WTC11 (cell line): ENCODE results near the gene GALNT9.

Source experiments
- ARID4B ChIP-seq: sonication (generic); formaldehyde crosslinking; IDR thresholded peaks from 2 replicates; pipeline ENCODE4 v1.8.0; 2023; ENCODE audit warnings: missing genetic modification reagents, mild to moderate bottlenecking, borderline replicate concordance
- ATF1 ChIP-seq: sonication (generic); formaldehyde crosslinking; IDR thresholded peaks from 2 replicates; pipeline ENCODE4 v1.8.1; 2023; ENCODE audit warnings: mild to moderate bottlenecking, moderate library complexity, missing genetic modification reagents
- CTCF ChIP-seq: fragments of 200-600 bp; IDR thresholded peaks from 2 replicates; pipeline ENCODE4 v1.8.0; 2022; ENCODE audit warnings: antibody characterized with exemption
- ERG ChIP-seq: fragments of 250-450 bp; sonication (Bioruptor Pico); IDR thresholded peaks from 2 replicates; pipeline ENCODE4 v1.8.0; 2021; ENCODE audit warnings: mild to moderate bottlenecking
- IRF2 ChIP-seq: sonication (generic); formaldehyde crosslinking; IDR thresholded peaks from 2 replicates; pipeline ENCODE4 v1.8.0; 2022; ENCODE audit warnings: low read depth, missing genetic modification reagents, borderline replicate concordance
- NR3C1 ChIP-seq: sonication (generic); formaldehyde crosslinking; conservative IDR thresholded peaks from 2 replicates; pipeline ENCODE4 v1.8.1; 2023; ENCODE audit warnings: low read depth, mild to moderate bottlenecking, missing genetic modification reagents
- STAT6 ChIP-seq: sonication (generic); formaldehyde crosslinking; conservative IDR thresholded peaks from 2 replicates; pipeline ENCODE4 v1.8.1; 2023; ENCODE audit warnings: mild to moderate bottlenecking, low read depth, missing genetic modification reagents, moderate library complexity
- TCF7 ChIP-seq: sonication (generic); formaldehyde crosslinking; IDR thresholded peaks from 2 replicates; pipeline ENCODE4 v1.8.0; 2022; ENCODE audit warnings: mild to moderate bottlenecking, low read depth, missing genetic modification reagents, moderate library complexity
- ZNF423 ChIP-seq: fragments of 250-450 bp; sonication (Bioruptor Pico); IDR thresholded peaks from 2 replicates; pipeline ENCODE4 v2.1.2; 2022; ENCODE audit warnings: mild to moderate bottlenecking, moderate library complexity

GRCh38 chr12:132236129-132236929 is 93.1 kb downstream of the GALNT9 start:
- TF ChIP-seq ATF1 (no peak), TCF7 (CRISPR knock-in tag) (no peak), CTCF (no peak), IRF2 (CRISPR knock-in tag) (no peak), STAT6 (CRISPR knock-in tag) (no peak), ZNF423 (no peak), ERG (no peak), ARID4B (CRISPR knock-in tag) (no peak), NR3C1 (CRISPR knock-in tag) (no peak)
